Central memory CD8-positive, alpha-beta T cell (primary cell): ENCODE data around the gene SFMBT1.
A peak's percentile ranks its signal among the peaks of the same experiment; 100 is the strongest.

Experiments used
- ATAC-seq: fragments of 150-1000 bp; cut with Tn5 transposase; replicated peaks from 2 replicates; pipeline ENCODE4 v1.10.0; 2022; ENCODE audit warnings: mild to moderate bottlenecking, moderate FRiP score, moderate number of reproducible peaks; ENCODE audit not compliant: poor library complexity, severe bottlenecking; ENCODE audit errors: extremely low read depth
- DNase-seq, 2 donors: peaks; one replicate each; pipeline ENCODE4 v3.0.0; 2021; ENCODE audit warnings: low spot score in 2 of 2
- H3K27ac Mint-ChIP-seq: one replicate; pipeline ENCODE4 v1.8.0; 2022; ENCODE audit warnings: low read depth, mild to moderate bottlenecking, moderate library complexity, mixed read lengths
- H3K27me3 Mint-ChIP-seq: one replicate; pipeline ENCODE4 v1.8.0; 2022; ENCODE audit warnings: mixed read lengths
- H3K36me3 Mint-ChIP-seq: one replicate; pipeline ENCODE4 v1.8.0; 2022; ENCODE audit warnings: mild to moderate bottlenecking, moderate library complexity, mixed read lengths; ENCODE audit not compliant: insufficient read depth
- H3K4me1 Mint-ChIP-seq: one replicate; pipeline ENCODE4 v1.8.0; 2022; ENCODE audit warnings: mixed read lengths
- H3K4me3 Mint-ChIP-seq: one replicate; pipeline ENCODE4 v1.8.0; 2022; ENCODE audit warnings: mild to moderate bottlenecking, moderate library complexity, mixed read lengths
- H3K9me3 Mint-ChIP-seq: one replicate; pipeline ENCODE4 v1.8.0; 2022; ENCODE audit warnings: mixed read lengths

Gene SFMBT1

GRCh38 chr3:53079791-53080555 lies 34.1 kb upstream of the SFMBT1 start:
- H3K27me3 Mint-ChIP-seq, result no peaks in the 10 kb centered on the region
- H3K4me1 Mint-ChIP-seq, result no peaks in the 10 kb centered on the region
- no peak overlapping the region for H3K27ac Mint-ChIP-seq
- H3K9me3 Mint-ChIP-seq, result no peaks in the 10 kb centered on the region
- H3K4me3 Mint-ChIP-seq, result no peak overlapping the region
- DNase-seq (no peak), ATAC-seq (no peak)
- H3K36me3 Mint-ChIP-seq, result peaks cover 7% of the 10 kb centered on the region

GRCh38 chr3:53079147-53079546 lies 33.3 kb upstream of the SFMBT1 start:
- no peak for ATAC-seq
- H3K4me1 Mint-ChIP-seq, result no peaks in the 10 kb centered on the region
- no peak overlapping the region for H3K4me3 Mint-ChIP-seq
- H3K9me3 Mint-ChIP-seq, result no peaks in the 10 kb centered on the region
- no peak overlapping the region for H3K27ac Mint-ChIP-seq
- peaks cover 4% of the 10 kb centered on the region for H3K36me3 Mint-ChIP-seq
- DNase-seq, result no peak
- H3K27me3 Mint-ChIP-seq, result no peaks in the 10 kb centered on the region

DNA sequence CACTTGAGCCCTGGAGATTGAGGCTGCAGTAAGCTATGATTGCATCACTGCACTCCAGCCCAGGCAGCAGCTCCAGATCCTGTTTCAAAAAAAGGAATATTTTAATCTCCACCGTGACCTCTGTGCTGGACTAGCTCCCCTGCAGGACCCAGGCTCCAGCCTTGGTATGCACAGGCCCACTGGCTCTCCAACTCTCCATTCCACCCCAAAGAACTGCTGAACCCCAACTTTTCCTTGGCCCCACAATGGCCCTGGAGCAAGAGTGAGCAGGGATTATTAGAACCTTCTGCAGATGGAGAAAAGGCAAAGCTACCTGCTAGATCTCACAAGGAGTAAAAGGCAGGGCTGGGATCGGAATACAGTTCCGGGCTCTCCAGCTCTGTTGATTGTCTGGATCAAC lies 32.8 kb upstream of the SFMBT1 start:
- Mint-ChIP-seq H3K36me3 (peaks cover 2% of the 10 kb centered on the region), H3K4me1 (no peaks in the 10 kb centered on the region), H3K27me3 (no peaks in the 10 kb centered on the region), H3K27ac (no peak overlapping the region), H3K4me3 (no peak overlapping the region), H3K9me3 (no peaks in the 10 kb centered on the region)
- no peak for ATAC-seq
- no peak for DNase-seq

DNA sequence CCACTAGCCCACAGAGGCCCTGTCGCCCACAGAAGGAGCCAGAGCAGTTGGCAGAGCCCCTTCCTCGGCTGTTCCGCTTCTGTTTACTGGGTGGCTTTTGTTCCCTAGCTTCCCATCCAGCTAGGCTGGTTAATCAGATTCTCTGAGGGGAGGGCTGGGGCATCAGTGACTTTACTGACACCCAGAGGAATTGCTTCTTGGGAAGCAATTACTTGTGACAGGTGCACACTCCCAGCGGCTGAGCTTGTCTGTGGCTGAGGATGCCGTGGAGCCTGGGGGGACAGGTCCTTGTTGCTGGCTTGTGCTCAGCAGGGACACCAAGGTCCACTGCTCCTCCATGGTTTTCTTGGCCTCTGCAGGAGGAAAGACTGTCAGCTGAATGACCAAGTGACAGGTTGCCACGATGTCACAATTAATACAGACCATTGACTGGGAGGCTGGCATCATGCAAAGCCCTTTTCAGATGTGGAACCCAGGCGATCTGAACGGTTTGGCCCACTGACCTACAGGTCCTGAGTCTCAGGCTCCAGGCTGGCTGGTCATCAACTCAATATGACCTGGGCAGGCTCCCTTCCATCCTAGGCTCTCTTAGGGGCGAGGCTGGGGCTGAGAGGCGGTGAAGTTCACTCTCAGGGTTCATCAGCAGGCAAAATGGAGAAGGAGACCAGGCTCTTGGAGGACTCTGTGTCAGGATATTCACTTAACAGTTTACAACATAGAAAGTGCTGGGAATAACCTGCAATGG lies 31.8 kb upstream of the SFMBT1 start:
- Mint-ChIP-seq H3K4me3 (no peak overlapping the region), H3K27me3 (no peaks in the 10 kb centered on the region), H3K27ac (no peak overlapping the region), H3K36me3 (peaks cover 3% of the 10 kb centered on the region), H3K9me3 (no peaks in the 10 kb centered on the region), H3K4me1 (peaks cover 9% of the 10 kb centered on the region)
- ATAC-seq (no peak), DNase-seq (no peak)

- ATAC-seq, result no peak
- no peak overlapping the region for H3K27ac Mint-ChIP-seq
- H3K27me3 Mint-ChIP-seq, result no peaks in the 10 kb centered on the region
- no peak for DNase-seq
- H3K4me1 Mint-ChIP-seq, result peaks cover 15% of the 10 kb centered on the region
- H3K4me3 Mint-ChIP-seq, result no peak overlapping the region
- no peaks in the 10 kb centered on the region for H3K9me3 Mint-ChIP-seq
- H3K36me3 Mint-ChIP-seq, result peaks cover 1% of the 10 kb centered on the region
These were observed 29.9 kb upstream of the SFMBT1 start for GRCh38 chr3:53075743-53076140.

GRCh38 chr3:53074761-53075742 lies 29.2 kb upstream of the SFMBT1 start:
- peaks cover 15% of the 10 kb centered on the region for H3K4me1 Mint-ChIP-seq
- ATAC-seq (no peak), DNase-seq (no peak)
- H3K36me3 Mint-ChIP-seq, result peaks cover 1% of the 10 kb centered on the region
- H3K27me3 Mint-ChIP-seq, result no peaks in the 10 kb centered on the region
- H3K4me3 Mint-ChIP-seq, result no peak overlapping the region
- H3K9me3 Mint-ChIP-seq, result no peaks in the 10 kb centered on the region
- H3K27ac Mint-ChIP-seq, result peak overlapping the region; percentile 54

DNA sequence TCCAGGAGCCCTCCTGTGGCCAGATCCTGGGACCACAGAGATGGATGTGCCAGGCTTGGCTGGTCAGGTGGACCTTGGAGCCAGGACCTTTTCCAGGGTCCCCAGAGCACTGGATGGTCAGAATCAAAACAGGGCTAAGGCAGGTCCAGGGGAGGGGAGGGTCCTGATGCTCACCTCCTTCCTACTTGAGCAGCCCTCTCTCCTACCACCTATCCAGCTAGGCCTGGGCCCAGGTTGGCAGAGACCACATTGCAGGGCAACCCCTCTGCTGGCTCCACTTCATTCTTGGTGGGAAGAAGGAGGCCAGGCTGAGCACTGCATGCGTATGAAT lies 28.5 kb upstream of the SFMBT1 start:
- no peaks in the 10 kb centered on the region for H3K27me3 Mint-ChIP-seq
- peaks cover 15% of the 10 kb centered on the region for H3K4me1 Mint-ChIP-seq
- H3K27ac Mint-ChIP-seq, result peak overlapping the region; percentile 54
- peak overlapping the region; percentile 36 for H3K4me3 Mint-ChIP-seq
- no peak for DNase-seq
- no peak for ATAC-seq
- H3K9me3 Mint-ChIP-seq, result no peaks in the 10 kb centered on the region
- H3K36me3 Mint-ChIP-seq, result peaks cover 1% of the 10 kb centered on the region

- DNase-seq, result no peak
- ATAC-seq, result no peak
- Mint-ChIP-seq H3K36me3 (peaks cover 1% of the 10 kb centered on the region), H3K4me3 (peak overlapping the region; percentile 93), H3K27me3 (no peaks in the 10 kb centered on the region), H3K27ac (peak overlapping the region; percentile 91), H3K4me1 (peaks cover 15% of the 10 kb centered on the region), H3K9me3 (no peaks in the 10 kb centered on the region)
These were observed 27.9 kb upstream of the SFMBT1 start for GRCh38 chr3:53073553-53074365.

GRCh38 chr3:53072653-53073552 lies 27.0 kb upstream of the SFMBT1 start:
- DNase-seq (peak; percentile 83), ATAC-seq (peak; percentile 87)
- no peaks in the 10 kb centered on the region for H3K27me3 Mint-ChIP-seq
- H3K4me1 Mint-ChIP-seq, result peaks cover 15% of the 10 kb centered on the region
- H3K9me3 Mint-ChIP-seq, result no peaks in the 10 kb centered on the region
- H3K27ac Mint-ChIP-seq, result peak overlapping the region; percentile 91
- peaks cover 1% of the 10 kb centered on the region for H3K36me3 Mint-ChIP-seq
- H3K4me3 Mint-ChIP-seq, result peak overlapping the region; percentile 93

DNA sequence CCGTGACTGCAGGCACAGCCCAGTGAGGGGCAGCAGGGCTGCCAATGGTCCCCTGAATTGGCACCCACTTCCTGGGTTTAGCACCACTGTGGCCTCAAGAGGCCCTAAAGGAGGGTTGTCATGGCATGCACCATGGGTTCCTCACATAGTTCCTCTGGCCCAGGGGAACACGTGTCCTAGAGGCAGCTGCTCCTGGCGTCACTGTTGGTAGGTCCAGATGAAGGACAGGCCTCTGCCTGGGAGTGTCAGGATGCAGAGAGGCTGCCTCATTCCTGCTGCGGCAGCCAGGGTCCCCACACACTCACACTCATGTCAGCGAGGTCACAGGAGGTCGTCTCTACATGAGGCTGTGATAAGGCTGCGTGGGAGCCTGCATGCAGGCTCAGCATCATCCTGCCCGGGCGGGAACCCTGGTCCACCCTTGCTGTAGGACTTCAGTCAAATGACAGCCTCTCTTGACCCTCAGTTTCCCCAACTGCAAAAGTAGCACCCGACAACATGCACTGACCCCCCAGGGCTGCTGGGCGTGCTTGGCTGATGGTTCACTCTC lies 26.1 kb upstream of the SFMBT1 start:
- no peak for ATAC-seq

More for the DNA sequence above, 26.1 kb upstream of the SFMBT1 start:
- H3K9me3 Mint-ChIP-seq, result no peaks in the 10 kb centered on the region
- no peak for DNase-seq
- H3K27ac Mint-ChIP-seq, result peak overlapping the region; percentile 91
- H3K36me3 Mint-ChIP-seq, result peaks cover 1% of the 10 kb centered on the region
- peaks cover 15% of the 10 kb centered on the region for H3K4me1 Mint-ChIP-seq
- H3K27me3 Mint-ChIP-seq, result no peaks in the 10 kb centered on the region
- H3K4me3 Mint-ChIP-seq, result peak overlapping the region; percentile 93
